ENCODE measurements around the gene VAMP2.
"Not testable (repeated sequence)": the region's sequence is repeated elsewhere in the genome, so short reads cannot be mapped to it uniquely, and the experiment has no call there.

VAMP2 gene

DNA sequence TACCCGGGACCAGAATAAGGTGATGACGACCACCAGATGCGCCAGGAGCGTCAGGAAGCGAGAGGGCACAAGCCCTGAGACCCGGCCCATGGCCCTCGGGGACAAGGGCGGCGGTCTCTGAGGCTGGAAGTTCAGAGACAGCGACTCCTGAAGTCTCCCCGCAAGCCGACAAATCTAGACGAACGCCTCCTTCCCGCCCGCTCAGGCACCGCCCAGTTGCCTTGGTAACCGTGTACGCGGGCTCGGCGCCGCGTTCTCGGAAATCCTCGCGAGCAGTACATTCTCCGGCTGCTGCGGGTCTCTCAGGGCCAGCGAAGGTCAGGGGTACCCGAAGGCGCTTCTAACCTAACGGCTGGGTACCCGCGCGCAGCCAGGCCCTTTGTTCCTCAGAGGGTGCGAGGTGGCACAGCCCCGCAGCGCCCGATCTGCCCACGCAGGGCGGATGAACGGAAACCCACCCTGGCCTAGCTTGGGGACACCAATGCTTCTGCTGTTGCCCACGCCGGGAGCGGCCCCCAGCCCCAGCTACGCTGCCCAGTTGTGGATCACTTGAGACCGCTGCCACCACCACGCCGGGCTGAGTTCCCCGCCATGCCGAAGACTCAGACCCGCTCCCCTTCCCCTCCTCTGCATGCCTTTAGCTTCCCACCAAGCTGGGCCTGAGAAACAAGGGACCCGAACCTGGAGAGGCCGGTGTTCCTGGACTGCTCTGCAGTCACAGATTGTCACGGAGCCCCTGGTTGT is 13.6 kb upstream of the VAMP2 start, which contains the start of gene TMEM107:
Gene TMEM107 (minus strand): TSS at position 184 of the 744 bp plus-strand sequence. CDS start 94 bp downstream, at position 90.
- peak; percentile 50 to 85 for DNase-seq

DNA sequence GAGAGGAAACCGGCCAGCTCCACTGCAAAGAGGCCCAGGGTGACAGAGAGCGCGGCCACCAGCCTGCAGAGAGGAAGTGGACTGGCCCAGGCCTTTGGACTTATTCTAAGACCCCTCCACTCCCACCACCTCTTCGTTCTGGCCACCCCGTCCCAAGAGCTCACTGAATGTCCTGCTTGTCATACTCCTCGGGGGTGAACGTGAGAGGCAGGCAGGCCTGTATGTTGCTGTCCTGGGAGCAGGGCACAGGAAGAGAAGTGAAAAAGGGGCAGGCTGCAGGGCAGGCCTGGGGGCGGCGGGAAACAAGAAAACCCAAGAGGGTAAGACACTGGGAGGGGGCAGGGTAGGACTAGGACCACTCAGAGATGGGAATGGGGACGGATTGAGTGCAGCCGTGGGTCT is 13.0 kb upstream of the VAMP2 start:
- DNase-seq, result no peak

DNA sequence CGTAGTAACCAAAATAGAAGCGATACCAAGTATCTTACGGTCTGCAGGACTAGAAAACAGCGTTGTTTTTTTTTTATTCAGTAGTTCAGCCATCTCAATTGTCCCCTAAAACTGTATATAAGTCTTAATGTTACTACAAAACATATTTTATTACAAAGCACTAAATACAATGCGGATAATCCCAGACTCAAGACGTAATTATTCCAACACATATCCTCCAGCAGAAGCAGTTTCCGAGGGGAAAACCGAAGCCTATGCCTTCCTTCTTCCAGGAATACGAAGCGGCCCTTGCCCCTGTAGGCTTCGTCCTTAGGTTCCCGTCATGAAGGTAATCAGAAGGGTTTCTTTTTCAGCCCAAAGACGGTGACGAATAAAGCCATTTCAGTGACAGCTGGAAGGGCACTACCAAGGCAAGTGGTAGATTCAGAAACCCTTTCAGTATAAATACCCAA is 11.1 kb upstream of the VAMP2 start:
- DNase-seq, result no peak

- peak; percentile 96 for DNase-seq
Measured at GRCh38 chr17:8173056-8173870, 10.5 kb upstream of the VAMP2 start.

DNA sequence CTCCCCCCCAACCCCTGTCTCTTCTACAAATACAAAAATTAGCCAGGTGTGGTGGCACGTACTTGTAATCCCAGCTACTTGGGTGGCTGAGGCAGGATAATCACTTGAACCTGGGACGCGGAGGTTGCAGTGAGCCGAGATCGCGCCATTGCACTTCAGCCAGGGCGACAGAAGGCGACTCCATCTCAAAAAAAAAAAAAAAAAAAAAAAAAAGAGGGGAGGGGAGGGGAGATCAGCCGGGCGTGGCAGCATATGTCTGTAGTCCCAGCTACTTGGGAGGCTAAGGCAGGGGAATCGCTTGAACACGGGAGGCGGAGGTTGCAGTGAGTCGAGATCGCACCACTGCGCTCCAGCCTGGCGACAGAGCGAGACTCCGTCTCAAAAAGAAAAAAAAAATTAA is 7.4 kb upstream of the VAMP2 start:
- not testable (repeated sequence) for DNase-seq

DNA sequence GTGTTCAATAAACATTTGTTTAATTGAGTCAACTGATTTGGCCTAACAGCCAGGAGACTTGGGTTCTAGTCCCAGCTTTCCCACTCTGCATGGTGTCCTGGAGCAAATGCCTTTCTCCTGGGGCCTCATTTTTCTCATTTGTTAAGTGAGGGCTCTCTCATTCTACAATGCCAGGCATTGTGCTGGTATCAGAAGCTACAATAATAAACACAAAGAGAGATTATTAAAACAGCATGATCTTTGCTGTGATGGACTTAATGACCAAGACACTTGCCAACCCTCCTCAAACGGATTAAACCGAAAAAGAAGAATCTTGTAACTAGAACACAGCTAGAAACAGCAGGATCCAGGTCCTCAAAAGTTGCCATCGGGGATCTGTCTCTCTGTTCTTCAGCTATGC is 4.8 kb upstream of the VAMP2 start:
- DNase-seq, result no peak

GRCh38 chr17:8166731-8167130 is 4.0 kb upstream of the VAMP2 start:
- no peak for DNase-seq

- no peak for DNase-seq
Measured at GRCh38 chr17:8164815-8165131, 2.0 kb upstream of the VAMP2 start.

- DNase-seq, result no peak
Measured at GRCh38 chr17:8163978-8164814, 1.4 kb upstream of the VAMP2 start.

GRCh38 chr17:8162997-8163977 is 539 bp upstream of the VAMP2 start:
- DNase-seq, result no peak

- no peak for DNase-seq
Measured at GRCh38 chr17:8161289-8162232, 1.2 kb downstream of the VAMP2 start.

GRCh38 chr17:8160741-8161221 is 2.0 kb downstream of the VAMP2 start:
- no peak for DNase-seq

- DNase-seq, result no peak
Measured at GRCh38 chr17:8160224-8160577, 2.5 kb downstream of the VAMP2 start.

- no peak for DNase-seq
Measured at GRCh38 chr17:8159459-8160223, 3.1 kb downstream of the VAMP2 start.

DNA sequence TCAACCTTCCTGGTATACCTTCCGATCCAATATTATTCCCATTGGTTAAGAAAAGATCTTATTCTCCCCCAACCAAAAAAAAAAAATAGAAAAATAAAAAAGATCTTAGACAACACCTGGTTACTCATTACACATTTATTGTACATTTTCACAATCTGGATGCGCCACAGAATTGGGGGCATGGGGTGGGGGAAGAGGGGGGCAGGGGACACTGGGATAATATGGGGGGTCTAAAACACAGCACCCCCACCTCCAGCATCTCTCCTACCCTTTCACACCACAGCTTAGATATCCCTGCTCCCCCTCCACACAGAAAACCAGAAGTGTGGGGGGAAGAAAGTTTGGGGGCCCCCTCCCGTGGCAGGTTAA is 3.7 kb downstream of the VAMP2 start:
- no peak for DNase-seq

DNA sequence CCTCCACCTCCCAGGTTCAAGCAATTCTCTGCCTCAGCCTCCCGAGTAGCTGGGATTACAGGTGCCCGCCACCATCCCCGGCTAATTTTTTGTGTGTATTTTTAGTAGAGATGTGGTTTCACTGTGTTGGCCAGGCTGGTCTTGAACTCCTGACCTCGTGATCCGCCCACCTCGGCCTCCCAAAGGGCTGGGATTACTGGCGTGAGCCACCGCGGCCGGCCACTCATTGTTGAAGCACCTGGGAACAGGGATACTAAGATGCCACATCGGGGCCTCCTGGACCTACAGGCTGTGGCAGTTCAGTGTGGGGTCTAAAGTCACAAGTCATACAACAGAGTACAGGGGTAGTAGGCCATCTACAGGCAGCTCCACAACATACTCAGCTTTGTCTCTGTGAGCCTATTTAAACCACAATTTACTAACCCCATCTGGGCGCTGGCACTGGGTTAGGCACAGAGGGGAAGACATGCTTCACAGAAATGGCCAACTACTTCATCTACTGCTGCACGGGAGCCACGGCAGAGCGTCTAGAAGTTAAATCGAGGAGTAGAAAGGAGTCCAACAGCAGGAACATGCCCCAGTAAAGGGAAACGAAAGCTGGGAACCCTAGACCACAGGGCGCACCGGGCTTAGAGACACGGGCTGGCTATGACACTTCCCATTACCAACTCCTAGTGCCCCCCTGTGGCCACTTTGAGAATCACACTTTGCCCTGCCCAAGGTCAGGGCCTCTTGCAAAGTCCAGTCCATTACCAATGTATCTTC is 4.3 kb downstream of the VAMP2 start:
- peak; percentile 50 to 74 for DNase-seq

DNA sequence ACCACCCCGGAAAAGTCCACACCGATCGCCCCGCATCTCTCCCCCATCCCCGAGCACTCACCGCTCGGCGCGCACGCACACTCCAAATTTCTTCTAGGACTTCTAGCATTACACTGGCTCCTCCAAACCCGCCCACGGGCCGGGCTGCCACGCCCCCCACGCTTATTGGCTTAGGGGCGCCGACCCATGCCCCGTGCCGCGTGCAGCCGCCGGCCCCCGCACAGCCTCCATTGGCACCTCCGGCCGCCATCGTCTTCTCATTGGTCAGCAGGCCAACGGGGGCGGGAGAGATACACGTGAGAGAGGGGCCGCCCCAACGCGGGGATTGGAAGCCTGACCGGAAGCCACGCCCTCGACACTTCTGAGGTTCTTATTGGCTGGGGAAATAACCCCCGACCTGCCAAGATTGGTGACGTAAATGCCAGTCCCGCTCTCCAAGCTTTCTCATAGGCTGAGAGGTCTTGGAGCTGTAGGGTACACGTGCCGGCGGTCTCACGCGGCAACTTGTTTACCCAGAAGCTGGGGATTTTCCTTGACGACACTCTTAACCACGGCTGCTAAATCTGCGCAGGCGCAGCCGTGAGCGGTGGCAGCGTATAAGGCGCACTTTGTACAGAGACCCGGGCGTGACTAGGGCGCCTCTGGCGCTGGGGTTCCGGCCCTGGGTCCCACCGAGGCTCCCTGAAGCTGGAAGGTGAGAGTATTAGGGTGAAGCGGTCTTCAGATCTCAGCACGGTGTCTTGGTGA is 6.3 kb downstream of the VAMP2 start:
- DNase-seq, result peak; percentile 98 to 99

DNA sequence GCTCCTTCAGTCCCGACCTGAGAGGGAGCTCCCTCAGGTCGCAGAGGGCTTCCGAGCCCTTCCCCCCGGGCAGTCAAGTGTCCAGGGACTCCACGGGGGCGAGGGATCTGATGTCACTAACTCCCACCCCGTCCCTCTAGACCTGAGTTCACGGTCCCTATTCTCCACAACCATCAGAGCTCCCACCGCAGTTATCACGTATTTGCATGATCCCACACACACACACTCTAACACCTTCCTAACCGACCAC is 6.8 kb downstream of the VAMP2 start:
- no peak for DNase-seq
